ENCODE data around the gene CASKIN1.
"Not testable (repeated sequence)": the region's sequence is repeated elsewhere in the genome, so short reads cannot be mapped to it uniquely, and the experiment has no call there.

- not testable (repeated sequence) for TF ChIP-seq CTCF (optimal IDR thresholded peaks at IDR 0.05 in 1 of 3, IDR thresholded peaks at IDR 0.05 in 1 of 3, conservative IDR thresholded peaks at IDR 0.05 in 1 of 3; ENCODE audit: extremely low read depth in 1 of 3, insufficient read depth in 2 of 3, low read length in 3 of 3); EZH2 (IDR thresholded peaks at IDR 0.05; ENCODE audit: low read length)
Measured at GRCh38 chr16:2203119-2203688, 6.8 kb upstream of the CASKIN1 start.

Measured in keratinocyte (primary cell).